OCI-LY7 (cell line): ENCODE data around the gene PLXNA1.

ENCODE experiments used
- EZH2phosphoT487 ChIP-seq: fragments of 200-600 bp; sonication (generic); IDR thresholded peaks from 2 replicates; pipeline ENCODE4 v1.6.1; 2018; ENCODE audit warnings: low read depth, borderline replicate concordance, mild to moderate bottlenecking, mixed run types, antibody characterized with exemption, low read length, moderate library complexity, mixed read lengths
- TF ChIP-seq, protein P1 (sequence below): fragments of 200-600 bp; sonication (generic); conservative IDR thresholded peaks from 2 replicates; pipeline ENCODE4 v1.5.1; 2014; ENCODE audit warnings: mild to moderate bottlenecking, antibody characterized with exemption, low read length, moderate library complexity, mixed read lengths

GRCh38 chr3:126988451-126989021 is 5.6 kb downstream of the PLXNA1 start:
- TF ChIP-seq, protein P1, sequence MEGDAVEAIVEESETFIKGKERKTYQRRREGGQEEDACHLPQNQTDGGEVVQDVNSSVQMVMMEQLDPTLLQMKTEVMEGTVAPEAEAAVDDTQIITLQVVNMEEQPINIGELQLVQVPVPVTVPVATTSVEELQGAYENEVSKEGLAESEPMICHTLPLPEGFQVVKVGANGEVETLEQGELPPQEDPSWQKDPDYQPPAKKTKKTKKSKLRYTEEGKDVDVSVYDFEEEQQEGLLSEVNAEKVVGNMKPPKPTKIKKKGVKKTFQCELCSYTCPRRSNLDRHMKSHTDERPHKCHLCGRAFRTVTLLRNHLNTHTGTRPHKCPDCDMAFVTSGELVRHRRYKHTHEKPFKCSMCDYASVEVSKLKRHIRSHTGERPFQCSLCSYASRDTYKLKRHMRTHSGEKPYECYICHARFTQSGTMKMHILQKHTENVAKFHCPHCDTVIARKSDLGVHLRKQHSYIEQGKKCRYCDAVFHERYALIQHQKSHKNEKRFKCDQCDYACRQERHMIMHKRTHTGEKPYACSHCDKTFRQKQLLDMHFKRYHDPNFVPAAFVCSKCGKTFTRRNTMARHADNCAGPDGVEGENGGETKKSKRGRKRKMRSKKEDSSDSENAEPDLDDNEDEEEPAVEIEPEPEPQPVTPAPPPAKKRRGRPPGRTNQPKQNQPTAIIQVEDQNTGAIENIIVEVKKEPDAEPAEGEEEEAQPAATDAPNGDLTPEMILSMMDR, result no peak
- no peak for TF ChIP-seq EZH2phosphoT487
